HL-60/S4 (cell line): Measurements from ENCODE around the gene SLFN14.
"Not testable (repeated sequence)": the region's sequence is repeated elsewhere in the genome, so short reads cannot be mapped to it uniquely, and the experiment has no call there.

Experiments used
- in situ Hi-C: fragments of 300-500 bp; cut with MboI; formaldehyde crosslinking; loops from 2 replicates; pipeline ENCODE4 v1.14.3; 2022; ENCODE audit warnings: low sequenced_read_pairs

The SLFN14 gene

DNA sequence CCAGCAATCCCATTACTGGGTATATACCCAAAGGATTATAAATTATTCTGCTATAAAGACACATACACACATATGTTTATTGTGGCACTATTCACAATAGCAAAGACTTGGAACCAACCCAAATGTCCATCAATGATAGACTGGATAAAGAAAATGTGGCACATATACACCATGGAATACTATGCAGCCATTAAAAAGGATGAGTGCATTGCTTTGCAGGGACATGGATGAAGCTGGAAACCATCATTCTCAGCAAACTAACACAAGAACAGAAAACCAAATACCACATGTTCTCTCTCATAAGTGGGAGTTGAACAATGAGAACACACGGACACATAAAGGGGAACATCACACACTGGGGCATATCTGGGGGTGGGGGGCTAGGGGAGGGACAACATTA lies 31.3 kb downstream of the SLFN14 start:
- in situ Hi-C loops = loop anchor here (10.0 kb wide), 1 partner anchor 155 kb away; the partner anchor contains the start of gene SLFN11

DNA sequence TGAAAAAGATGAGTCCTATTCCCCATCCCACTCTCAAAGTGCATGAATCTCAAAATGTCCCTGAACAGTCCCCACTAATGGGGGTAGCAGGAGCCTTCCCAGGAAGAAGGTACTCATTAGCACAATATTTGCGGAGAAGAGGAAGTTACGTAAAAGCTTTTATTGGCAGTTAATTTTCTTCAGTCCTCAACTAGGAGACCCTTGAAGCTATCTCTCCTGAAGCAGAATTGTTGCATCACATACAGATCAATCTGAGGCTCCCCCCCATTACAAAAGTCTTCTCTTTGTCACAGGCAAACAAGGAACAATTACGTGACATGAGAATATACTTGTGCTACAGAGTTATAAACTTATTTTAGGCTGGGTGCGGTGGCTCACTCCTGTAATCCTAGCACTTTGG lies 37.3 kb downstream of the SLFN14 start:
- in situ Hi-C loops = loop anchor here (10.0 kb wide), 1 partner anchor 148 kb away; the partner anchor contains the start of gene SLFN11

DNA sequence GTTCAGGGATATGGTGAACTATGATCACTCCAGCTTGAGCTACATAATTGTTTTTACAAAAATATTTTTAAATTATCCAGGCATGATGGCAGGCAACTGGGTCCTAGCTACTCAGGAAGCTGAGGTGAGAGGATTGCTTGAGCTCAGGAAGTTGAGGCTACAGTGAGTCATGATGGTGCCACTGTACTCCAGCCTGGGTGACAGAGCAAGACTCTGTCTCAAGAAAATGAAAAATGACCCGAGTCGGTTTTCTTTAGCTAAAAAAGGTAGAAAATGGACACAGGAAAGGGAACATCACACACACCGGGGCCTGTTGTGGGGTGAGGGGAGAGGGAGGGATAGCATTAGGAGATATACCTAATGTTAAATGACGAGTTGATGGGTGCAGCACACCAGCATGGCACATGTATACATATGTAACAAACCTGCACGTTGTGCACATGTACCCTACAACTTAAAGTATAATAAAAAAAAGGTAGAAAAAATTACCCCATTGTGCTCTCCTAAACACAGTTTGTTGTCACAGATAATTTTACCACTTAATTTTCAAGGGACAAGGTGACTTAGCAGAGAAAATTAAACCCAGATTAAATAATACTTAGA lies 38.9 kb downstream of the SLFN14 start:
- in situ Hi-C loops = loop anchor here (10.0 kb wide), 1 partner anchor 147 kb away; the partner anchor contains the start of gene SLFN11

DNA sequence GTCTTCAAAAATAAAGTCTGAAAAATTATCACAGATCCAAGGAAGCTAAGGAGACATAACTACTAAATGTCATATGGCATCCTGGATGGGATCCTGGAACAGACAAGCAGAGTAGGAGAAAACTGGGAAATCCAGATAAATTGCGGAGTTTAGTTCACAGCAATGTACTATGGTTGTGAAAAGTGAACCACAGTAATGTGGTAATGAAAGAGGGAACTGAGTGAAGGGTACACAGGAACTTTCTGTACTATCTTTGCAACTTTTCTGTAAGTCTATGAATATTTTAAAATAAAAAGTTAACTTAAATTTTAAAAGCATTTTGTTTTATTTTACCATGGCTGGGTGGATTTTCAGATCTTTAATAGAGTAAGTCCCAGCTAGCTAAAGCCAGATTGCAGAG lies 39.5 kb downstream of the SLFN14 start:
- in situ Hi-C loops = loop anchor here (10.0 kb wide), 1 partner anchor 146 kb away; the partner anchor contains the start of gene SLFN11

DNA sequence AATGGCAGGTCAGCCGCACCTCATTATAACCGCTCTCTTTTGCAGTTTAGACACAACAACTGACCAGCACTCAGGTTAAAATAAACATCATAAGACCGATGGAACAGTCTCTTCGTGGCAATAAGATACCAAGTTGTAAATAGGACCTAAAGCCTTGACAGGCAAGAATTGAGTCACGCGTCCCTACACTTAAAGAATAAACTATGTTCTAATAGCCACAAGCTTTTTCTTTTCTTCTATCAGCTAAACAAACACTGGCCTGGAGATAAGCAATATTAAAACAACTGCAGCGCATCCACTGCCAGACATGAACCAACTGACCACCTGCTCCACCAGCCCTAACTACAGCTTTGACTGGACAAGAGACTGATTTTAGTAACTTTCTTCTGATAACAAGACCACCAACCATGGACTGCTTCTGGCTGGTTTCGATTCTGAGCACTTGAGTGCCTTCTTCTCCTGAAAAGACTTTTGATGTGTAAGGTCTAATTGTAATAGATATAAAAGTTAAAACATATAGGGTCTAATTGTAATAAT lies 40.6 kb downstream of the SLFN14 start:
- in situ Hi-C loops = loop anchor here (10.0 kb wide), 1 partner anchor 145 kb away; the partner anchor contains the start of gene SLFN11

DNA sequence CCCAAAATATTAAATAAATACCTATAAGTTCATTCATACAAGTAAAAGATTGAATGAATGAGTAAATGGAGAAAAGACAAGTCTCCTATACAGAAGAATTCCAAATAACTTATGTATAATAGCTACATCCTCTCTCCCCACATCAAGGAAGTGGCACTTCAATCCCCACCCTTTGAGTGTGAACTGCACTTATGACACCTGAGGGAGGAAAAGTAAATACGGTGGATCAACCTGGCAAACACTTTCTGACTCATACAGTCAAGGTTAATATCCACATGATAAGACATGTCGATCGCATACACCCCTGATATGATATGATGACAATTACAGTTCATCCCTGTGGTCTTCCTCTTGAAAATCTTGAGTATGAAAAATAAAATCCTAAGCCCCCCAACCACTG lies 41.2 kb downstream of the SLFN14 start:
- in situ Hi-C loops = no loop called here

DNA sequence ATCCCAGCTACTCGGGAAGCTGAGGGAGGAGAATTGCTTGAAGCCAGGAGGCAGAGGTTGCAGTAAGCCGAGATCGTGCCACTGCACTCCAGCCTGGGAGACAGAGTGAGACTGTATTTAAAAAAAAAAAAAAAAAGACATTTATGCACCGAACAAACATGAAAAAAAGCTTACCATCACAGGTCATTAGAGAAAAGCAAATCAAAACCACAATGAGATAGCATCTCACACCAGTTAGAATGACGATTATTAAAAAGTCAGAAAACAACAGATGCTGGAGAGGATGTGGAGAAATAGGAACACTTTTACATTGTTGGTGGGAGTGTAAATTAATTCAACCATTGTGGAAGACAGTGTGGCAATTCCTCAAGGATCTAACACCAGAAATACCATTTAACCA lies 42.2 kb downstream of the SLFN14 start:
- in situ Hi-C loops = not testable (repeated sequence)

DNA sequence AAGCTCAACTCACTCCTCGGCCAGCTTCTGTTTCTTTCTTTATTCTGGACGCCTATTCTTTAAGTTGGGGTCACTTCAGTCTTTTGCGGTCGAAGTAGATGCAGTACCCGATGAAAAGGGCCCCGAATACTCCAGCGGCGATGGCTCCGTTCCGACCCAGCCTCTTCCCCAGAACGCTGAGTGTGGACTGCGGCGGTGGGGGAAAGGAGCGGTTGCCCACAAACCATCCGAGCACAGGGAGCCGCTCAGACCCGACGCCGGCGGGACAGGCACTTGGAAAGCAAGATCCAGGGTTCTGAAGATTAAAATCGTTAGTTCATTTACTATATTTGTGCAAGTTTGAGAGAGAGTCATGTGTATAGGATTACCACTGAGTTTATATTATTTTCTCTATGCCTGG lies 45.6 kb downstream of the SLFN14 start:
- in situ Hi-C loops = no loop called here

DNA sequence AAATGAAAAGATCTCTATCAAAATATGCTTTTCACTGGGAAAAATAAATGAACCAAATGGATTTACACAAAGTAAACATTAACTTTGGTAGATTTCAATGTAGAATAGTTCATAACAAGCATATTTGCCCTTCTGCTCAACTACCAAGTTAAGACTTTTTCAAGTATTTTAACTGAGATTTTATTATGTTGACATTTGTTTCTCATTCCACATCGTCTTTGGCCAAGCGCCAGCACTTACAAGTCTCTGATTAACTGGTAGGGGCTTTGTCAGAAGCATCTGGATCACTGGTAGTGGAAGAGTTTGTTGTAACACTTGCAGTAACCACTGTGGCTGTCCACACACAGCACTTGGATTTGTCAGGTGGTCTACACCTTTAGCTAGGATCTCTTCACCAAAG lies 46.1 kb downstream of the SLFN14 start:
- in situ Hi-C loops = no loop called here
